Activated CD8-positive, alpha-beta memory T cell treated with anti-CD3 and anti-CD28 coated beads, Interleukin-2, amount 50 U/mL, for 1 hour (primary cell): ENCODE data around the gene PLXNB2.

ENCODE experiments used
- DNase-seq: peaks from one replicate; pipeline ENCODE4 v3.0.0-alpha.2; 2020; ENCODE audit errors: extremely low read depth

PLXNB2 gene

DNA sequence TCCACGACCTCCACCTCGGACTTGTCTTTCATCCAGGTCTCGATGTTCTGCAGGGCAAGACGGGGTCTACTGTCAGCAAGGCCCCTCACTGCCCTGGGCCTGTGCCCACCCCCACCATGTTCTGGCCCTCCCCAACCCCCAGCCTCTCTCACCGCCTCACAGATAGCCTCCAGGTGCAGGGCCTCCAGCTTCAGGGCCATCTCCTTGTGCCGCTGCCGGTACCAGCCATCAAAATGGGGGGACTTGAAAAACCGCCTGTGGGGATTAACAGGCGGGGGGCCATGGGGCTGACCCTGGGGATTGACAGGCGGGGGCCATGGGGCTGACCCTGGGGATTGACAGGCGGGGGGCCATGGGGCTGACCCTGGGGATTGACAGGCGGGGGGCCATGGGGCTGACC, 4.9 kb upstream of the PLXNB2 start:
- no peak for DNase-seq

DNA sequence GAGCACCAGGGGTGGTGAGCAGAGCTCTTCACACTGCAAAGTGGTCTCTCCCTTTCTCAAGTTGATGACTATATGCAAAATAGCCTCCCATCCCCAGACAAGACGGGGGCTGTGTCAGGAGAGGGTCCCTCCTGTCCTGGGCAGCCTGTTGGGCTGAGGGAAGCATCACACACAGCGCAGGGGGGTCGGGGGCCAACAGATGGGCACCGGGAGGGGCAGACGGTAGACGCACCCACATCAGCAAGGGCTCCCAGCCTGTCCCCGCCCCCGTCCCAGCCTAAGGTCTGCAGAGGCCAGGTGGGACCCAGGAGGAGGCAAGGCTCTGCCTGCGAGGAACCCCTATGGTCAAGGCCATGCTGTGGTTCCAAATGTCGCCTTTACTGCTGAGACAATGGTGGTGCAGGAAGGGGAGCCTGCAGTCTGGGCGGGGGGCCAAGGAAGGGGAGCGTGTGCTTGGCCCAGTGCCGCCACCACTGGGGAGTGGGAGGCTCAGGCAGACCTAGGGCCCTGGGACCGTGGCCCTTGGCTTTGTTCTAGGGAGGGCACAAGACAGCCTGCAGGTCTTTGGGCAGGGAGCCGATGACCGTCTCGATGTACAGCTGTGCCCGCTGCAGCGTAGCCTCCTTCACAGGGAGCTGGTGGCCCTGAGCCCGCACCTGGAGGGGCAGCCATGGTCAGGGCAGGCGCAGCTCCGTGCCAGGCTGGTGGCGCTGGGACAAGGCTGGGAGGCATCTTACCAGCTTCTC, 4.3 kb upstream of the PLXNB2 start:
- DNase-seq = no peak

DNA sequence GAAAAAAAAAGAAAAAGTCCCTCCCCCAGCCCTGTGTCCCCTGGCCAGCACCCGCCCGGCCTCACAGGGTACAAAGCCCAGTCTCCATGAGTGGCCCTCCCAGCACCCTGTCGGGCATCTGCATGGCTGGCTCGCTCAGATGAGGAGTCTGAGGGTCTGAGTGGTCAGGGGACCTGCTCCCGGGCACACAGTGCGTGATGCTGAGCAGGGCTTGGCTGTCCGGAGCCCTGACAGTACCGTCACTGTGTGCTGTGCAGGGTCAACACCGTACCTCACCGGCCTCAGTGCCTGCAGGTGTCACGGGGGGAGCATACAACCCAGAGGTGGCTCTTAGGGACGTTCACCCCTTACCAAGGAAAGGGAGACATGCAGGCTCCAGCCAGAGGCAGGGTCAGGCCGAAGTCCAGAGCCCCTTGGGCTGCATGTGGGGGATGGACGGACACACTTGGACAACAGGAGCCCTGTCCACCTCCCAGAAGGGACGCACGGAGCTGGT, 3.6 kb upstream of the PLXNB2 start:
- no peak for DNase-seq

DNA sequence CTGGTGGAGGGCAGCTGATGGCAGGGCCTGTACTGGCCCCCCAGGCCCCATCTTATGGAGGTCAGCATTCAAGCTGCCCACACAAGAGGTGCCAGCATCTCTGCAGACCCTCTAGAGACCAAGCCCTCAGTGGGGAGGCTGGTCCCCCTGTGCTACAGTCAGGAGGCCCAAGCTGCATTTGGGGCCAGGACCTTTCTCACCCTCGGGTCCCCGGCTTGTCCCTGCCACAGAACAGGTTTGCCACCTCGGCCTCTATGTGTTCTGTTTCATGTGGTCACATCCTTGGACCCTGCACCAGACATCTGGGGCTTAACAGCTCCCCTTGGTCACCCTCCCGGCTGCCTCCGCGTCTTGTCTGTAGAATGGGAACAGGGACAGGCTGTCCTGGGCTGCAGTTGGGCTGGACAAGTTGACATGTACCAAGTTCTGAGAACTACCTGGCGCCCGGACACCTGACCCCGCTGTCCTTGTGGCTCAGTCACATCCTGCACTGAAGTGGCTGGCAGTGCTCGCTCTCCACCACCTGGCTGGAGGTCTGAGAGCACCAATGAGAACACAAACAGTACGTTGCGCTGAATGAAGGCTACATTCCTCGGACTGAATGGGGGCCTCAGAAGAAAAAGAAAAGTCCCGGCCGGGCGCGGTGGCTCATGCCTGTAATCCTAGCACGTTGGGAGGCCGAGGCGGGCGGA, 2.7 kb upstream of the PLXNB2 start:
- DNase-seq = no peak

DNA sequence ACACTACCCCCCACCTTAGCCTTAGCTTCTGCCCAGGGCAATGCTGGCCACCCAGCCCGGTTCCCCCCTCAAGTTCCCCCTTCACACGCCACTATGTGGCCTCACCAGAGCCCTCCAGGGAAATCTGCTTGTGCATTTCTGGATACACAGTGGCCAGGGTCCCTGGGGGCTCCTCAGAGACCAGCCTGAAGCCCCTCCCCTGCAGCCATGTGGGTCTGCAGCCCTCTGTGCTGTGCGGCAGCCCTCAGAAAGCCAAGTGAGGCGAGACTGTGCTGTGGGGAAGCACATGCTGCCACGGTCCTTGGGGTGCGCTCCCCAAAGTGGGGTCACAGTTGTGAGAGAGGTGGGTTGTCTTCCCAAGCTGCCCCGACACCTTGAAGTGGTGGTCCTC, 2.1 kb upstream of the PLXNB2 start:
- no peak for DNase-seq

DNA sequence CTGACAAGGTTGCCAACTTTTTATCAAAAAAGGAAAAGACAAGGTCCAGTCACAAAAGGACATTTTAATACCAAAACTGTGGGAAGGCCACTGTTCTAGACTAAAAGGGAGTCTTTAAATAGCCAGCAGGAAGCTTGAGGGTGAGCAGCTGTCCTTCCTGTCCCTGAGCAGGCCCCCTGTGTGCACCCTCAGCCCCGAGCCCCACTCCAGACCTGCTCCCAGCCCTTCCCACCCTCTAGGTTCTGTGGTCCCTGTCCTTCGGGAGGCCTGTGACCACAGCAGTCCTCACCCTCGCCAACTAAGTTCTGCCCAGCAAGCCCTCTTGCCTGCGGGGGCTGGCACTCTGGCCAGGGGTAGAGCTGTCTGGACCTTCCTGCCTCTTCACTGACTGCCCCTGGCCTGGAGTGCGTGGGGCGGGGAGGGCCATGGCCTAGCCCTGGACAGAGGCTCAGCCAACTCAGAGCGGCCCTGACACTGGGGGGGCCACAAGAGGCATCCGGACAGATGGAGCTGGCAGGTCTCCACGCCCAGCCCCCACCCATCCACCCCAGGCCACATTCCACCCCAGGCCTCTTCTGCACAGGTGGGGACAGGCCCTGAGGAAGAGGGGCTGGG, 1.6 kb upstream of the PLXNB2 start:
- no peak for DNase-seq

DNA sequence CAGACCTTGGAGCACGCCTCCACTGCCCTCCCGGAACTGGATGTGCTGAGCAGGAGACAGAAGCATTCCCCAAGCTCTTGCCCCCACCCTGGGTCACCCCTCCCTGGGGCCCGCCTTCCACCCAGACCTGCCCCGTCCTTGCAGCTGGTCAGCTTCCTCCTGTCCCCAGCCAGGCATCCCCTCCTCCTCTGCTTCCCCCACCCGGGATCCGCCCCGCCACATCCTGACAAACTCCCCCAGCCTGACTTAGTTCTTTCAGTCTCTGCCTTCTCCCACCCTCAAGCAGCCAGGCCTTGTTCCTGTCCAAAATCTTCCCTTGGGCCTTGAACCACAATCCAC, 1.1 kb upstream of the PLXNB2 start:
- no peak for DNase-seq

DNA sequence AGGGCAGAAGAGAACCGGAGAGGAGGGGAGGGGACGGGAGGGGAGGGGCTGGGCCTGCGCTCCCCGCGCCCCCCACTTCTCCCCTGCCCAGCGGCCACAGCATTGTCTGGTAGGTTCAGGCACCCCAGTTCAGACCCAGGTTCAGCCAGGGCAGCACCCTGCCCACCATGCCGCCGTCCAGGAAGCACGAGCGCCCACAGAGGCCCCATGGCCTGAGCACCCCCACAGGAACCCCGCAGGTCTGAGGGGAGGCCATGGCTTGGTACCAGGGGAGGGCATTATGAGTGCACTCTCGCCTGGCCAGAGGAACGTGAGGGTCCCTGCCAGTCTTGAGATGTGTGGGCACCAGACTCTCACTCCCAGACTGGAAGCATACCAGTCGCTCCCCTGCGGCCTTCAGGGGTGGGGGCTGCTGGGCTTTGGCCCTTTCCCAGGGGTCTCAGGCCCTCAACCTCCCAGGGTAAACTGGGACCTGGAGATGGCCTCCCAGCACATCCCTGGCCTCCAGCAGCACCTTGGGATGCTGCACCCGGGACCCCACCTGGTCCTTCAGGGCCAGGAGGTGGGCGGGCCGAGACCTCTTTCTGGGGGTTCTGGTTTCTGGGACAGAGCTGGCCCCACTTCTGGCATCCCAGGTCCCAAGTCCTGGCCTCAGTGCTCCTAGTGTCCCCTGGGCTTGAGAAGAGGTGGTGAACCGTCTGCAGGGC, 597 bp upstream of the PLXNB2 start:
- DNase-seq = no peak

DNA sequence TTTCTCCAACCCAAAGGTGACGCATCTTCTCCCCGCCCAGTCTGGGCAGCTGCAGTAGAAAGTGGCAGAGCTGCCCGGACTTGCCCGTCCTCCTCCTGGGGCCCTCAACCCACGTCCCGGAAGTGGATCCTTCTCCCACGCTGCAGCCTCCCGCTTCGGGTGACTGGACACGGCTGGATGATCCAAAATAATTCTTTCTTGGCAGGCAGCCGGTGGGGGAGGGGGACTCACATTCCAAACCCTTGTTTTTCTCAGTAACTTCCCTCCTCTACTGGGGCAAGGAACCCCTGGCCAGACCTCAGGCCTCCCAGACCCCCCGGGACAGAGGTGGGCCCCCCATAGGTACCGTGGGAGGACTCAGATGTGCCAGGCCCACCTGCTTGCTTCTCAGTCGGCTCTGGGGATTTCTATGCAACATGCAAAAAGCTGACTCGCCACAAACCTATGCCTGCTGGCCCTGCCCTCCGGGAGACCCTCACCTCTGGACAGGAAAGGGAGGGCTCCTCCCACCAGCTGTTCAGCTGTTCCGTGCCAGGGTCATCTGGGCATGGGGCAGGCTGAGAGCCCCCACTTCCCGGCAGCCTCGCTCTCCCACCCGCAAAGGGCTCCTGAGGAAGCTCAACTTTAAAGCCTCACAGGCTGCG, 1.4 kb downstream of the PLXNB2 start:
- no peak for DNase-seq

DNA sequence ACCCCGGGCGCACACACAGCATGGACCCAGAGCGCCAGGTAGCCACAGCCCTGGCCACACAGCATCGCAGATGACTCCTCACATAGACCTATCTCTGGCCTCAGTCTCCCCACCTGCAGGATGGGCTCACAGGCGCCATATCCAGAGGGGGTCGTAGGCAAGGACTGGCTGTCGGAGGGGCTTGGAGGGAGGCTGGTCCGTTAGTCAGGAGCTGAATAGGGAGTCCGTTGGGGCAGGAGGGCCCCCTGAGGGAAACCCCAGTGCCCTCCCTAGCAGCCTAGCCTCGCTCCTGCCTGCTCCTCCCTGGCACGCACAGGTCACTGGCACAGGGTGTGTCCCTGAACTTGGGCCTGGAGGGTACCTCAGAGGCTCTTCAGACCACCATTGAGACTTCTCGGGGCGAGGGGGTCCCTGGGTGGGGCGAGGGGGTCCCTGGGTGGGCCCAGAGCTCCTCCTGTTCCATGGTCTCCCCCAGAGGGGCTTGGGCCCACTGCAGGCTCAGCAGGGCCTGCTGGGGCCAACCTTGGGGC, 2.0 kb downstream of the PLXNB2 start:
- DNase-seq = no peak

DNA sequence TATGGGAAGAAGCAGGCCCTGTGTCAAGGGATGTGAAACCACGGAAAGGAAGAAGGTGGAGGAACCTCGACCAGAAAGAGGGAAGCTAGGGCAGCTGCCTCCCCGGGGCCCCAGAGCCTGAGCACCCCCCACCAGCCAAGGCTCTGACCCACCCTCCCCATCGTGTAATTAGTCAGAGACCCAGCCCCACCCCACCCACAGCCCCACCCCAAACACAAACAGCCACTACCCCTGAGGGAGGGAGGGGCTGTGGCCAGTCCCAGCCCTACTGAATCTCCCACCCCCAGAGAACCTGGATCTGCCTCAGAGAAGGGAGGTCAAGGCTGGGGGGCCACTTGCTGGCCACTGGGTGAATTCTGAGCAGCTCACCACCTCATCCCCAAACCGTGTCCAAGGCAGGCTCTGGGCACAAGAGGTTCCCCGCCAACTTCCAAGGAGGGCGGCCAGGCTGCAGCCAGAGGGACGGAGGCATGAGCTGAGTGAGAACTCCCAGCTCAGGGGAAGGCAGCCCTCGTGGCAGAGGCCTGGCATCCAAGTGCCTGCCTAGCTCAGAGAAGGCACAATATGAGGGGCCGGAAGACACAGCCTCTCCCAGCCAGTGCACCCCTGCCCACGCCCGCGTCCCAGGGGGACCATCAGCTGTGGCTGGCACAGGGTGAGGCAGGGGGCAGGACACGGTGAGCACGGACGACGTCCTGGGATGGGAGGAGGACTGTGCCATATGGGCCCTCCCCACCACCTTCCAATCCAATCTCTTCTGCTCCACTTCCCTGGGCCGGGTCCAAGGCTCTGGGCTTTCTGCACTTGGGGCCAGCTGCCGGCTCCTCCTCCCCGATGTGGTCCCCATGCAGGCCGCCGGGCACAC, 2.7 kb downstream of the PLXNB2 start:
- no peak for DNase-seq

DNA sequence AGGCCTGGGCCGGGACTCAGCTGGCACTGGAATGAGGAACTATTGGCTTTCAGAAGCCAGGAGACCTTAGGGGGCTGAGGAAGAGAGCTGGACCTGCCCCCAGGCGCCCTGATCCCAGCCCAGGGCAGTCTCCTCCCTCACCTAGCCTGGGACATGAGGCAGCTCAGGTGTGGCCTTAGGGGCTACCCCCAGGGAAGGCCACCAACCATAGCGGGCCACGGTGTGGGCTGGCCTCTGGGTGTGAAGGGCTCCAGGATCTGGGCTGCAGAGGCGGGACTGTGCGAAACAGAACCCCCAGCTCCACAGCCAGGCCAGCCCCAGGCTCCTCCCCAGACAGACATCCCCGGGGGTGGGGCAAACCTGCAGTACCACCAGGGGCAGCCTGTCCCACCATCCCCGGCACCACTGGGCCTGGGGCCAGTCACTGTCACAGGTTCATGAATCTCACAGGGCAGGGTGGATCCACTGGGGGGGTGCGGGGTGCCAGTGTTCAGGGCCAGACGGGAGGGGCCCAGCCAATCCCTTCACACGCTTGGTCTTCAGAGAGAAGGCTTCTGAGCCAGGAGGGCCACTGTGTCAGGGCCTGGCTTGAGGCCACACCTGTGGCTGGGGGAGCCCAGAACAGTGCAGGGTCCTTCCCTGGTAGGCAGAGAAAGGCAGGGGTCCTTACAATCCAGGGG, 3.5 kb downstream of the PLXNB2 start:
- no peak for DNase-seq

DNA sequence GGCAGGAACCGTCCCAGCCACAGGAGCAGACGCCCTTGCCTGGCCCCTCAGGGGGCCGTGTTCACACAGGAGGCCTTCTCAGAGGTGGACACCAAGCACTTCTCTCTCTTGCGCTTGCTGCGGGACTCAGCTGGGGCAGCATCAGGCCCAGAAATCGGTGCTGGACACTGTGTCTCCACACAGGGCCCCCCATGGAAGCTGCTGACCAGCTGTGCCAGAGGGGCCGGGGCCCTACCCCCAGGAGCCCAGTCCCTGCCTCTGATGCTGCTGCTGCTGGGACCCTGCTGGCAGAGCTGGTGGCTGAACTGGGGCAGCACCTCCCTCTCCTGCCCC, 4.0 kb downstream of the PLXNB2 start:
- DNase-seq = no peak

DNA sequence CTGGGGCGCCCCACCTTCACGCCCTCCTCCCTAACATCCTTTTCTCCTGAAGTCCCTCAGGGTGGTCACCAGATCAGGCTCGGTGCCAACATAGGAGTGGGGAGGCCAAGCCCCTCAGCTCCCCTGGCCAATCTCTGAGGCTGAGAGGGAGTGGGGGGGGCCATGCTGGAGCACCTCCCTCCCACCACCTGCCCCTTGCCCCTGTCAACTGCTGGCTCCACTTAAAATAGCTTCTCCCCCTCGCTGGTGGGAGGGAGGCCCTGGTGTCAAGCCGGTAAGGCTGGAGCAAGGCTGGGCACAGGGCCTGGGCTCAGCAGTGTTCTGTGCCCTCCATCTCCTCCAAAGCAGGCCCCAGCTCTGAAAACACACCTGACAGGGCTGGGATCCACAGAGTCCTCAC, 4.9 kb downstream of the PLXNB2 start:
- DNase-seq = no peak

DNA sequence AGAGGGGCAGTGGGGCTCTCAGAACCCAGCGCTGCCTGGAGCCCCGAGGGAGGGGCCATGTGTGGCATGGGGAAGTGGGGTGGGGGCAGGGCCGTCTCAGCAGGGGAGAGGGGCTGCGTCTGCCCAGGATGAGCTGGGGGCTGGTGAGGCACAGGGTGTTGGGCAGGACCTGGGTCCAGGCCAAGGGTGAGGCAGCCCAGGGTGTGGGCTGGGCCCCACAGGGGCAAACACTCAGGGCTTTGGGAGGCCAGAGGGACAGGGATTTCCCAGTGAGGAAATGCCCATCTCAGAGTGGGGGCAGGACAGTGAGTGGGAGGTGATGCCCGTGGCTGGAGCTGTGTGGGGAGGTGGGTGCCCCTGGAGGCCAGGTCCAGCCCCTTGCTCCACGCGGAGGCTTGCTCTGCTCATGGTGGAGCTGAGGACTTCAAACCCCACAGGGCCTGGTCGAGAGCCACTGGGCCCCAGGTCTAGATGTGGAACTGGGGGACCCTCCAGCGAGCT, 5.4 kb downstream of the PLXNB2 start:
- DNase-seq = no peak

DNA sequence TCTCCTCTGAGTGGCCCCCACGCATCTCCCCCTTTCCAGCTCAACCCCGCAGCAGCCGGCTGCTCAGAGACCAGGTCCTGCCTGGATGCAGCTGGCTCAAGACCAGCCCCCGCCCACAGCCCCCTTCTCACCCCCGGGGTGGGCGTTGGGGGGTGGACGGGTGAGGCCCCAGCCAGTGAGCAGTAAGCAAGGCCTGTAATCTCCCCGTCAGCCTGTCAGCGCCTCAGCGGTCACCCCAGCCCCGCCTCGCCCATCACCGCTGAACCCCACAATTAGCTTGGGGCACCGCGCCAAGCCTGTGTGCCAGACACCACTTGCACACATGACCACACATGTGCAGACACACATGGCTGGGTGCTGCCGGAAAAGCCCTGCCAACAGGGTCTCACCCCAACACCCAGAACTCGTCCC, 5.9 kb downstream of the PLXNB2 start:
- no peak for DNase-seq

DNA sequence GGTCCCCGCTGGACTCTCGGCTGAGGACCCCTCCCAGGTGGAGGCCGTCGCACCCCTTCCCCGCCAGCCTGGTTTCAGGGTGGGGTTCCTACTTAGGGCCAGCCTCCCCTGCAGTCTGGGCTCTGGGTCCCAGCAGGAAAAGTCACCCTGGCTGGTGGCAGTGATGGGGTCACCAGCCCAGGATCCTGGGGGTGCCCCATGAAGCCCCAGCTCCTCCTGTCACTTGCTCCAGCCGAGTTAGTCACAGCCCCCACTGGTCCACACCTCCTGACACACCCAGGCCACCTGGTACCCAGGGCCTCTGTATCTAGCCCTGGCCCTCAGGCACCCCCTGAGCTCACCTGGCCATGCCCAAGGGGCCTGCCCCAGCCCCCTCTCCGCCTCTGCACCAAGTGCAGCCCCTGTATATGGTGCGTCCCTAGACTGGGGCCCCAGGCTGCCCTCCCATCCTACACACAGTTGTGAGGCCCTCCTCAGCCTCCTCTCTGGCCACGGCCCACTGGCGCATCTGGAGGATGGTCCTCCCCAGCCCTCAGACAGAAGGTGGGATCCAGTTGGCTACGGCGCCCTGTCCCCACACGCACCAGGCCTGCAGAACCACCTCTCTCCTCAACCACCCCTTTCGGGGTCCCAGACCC, 6.7 kb downstream of the PLXNB2 start:
- DNase-seq = no peak

DNA sequence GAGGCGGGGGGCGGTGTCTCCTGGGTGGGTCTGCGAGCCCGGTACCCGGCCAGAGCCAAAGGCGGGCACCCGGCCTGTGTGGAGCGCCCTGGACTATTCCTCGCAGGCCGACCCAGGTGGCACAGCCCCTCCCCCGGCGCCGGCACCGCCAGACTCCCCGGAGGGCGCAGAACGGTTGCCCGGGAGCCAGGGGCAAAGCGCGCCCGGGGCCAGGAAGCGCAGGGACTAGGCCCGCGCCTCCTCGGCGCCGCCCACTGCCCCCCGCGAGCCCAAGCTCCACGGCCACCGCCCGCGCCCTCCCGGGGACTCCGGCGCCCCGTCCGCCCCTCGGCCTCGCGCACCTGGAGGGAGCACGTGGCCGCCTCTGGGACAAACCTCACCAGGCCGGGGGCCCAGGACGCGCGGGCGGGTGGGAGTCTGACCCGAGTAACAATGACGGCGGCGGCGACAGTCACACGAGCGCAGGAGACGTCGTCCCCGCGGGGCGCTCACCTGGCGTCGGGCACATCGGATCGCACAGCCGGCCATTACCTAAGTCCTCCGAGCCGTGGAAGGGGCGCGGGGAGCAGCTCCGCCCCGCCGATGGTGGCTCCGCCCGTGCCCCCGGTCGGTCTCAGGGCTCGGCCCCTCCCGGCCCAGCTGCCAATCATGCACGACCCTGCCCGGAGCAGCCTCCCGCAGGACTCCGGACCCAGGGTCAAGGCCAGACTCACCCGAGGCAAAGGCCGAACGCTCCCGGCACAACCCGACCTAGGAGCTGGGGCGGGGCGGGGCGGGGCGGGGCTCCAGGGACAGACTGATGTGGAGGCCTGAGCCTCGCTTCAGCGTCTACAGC, 7.4 kb downstream of the PLXNB2 start:
- DNase-seq = no peak
